Amniotic stem cell (primary cell): ENCODE results near the gene CDX1.
"Not testable (repeated sequence)": the region's sequence is repeated elsewhere in the genome, so short reads cannot be mapped to it uniquely, and the experiment has no call there.

Source experiments
- DNase-seq: peaks from one replicate; lab custom pipeline; 2025; lab: John Stamatoyannopoulos, UW

Gene CDX1

DNA sequence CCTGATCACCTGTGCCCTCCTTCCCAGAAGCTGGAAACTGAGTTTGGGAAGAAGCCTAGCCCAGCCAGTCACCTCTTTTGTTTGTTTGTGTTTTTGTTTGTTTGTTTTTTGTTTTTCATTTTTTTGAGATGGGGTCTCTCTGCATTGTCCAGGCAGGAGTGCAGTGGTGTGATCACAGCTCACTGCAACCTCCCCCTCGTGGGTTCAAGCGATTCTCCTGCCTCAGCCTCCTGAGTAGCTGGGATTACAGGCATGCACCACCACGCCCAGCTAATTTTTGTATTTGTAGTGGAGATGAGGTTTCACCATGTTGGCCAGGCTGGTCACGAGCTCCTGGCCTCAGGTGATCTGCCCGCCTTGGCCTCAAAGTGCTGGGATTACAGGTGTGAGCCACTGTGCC, 67.1 kb downstream of the CDX1 start:
- not testable (repeated sequence) for DNase-seq
